Vagina (tissue), 2 donors: Measurements from ENCODE around the gene DGCR8.

Experiments
- POLR2A ChIP-seq, 2 donors: fragments of 450-650 bp; IDR thresholded peaks; one replicate each; pipeline ENCODE4 v1.6.1; 2017; ENCODE audit warnings: antibody characterized with exemption in 2 of 2, mild to moderate bottlenecking in 2 of 2, moderate library complexity in 2 of 2
- TF ChIP-seq, protein P1 (sequence below), 3 experiments: fragments of 450-650 bp in 2 of 3; fragments of 200-600 bp in 1 of 3; sonication (generic) in 1 of 3; IDR thresholded peaks; one replicate each; pipeline ENCODE4 v1.5.1; 2017 to 2019; ENCODE audit warnings: antibody characterized with exemption in 3 of 3, mild to moderate bottlenecking in 2 of 3, moderate library complexity in 2 of 3

- TF ChIP-seq, protein P1, sequence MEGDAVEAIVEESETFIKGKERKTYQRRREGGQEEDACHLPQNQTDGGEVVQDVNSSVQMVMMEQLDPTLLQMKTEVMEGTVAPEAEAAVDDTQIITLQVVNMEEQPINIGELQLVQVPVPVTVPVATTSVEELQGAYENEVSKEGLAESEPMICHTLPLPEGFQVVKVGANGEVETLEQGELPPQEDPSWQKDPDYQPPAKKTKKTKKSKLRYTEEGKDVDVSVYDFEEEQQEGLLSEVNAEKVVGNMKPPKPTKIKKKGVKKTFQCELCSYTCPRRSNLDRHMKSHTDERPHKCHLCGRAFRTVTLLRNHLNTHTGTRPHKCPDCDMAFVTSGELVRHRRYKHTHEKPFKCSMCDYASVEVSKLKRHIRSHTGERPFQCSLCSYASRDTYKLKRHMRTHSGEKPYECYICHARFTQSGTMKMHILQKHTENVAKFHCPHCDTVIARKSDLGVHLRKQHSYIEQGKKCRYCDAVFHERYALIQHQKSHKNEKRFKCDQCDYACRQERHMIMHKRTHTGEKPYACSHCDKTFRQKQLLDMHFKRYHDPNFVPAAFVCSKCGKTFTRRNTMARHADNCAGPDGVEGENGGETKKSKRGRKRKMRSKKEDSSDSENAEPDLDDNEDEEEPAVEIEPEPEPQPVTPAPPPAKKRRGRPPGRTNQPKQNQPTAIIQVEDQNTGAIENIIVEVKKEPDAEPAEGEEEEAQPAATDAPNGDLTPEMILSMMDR (IDR thresholded peaks at IDR 0.05) = no peak
- no peak for TF ChIP-seq POLR2A (IDR thresholded peaks at IDR 0.05)
These were observed 68.4 kb downstream of the DGCR8 start for GRCh38 chr22:20148414-20148813.
